GM23338 (cell line): ENCODE results near the gene CXCL12. TPM values are rescaled to one million over a fixed set of nuclear protein-coding genes. Genes with fewer than 3 reads are reported as not detected.

Source experiments
- ATAC-seq: fragments of 200-7000 bp; cut with Tn5 transposase; 3 replicates; pipeline ENCODE4 v1.9.1; 2020
- DNase-seq: peaks from one replicate; pipeline ENCODE4 v3.0.0-alpha.2; 2015; ENCODE audit warnings: low spot score
- H2AFZ ChIP-seq: fragments of 200-600 bp; sonication (generic); 2 replicates; pipeline ENCODE4 v1.8.0; 2016; ENCODE audit warnings: antibody characterized with exemption, mild to moderate bottlenecking, moderate library complexity
- H3F3A ChIP-seq: fragments of 200-600 bp; sonication (generic); replicated peaks from 2 replicates; pipeline ENCODE4 v1.8.0; 2017; ENCODE audit warnings: antibody characterized with exemption, mixed run types, low read depth
- H3K27ac ChIP-seq: fragments of 200-600 bp; sonication (generic); 2 replicates; pipeline ENCODE4 v1.6.1; 2016; ENCODE audit warnings: low read depth
- H3K27me3 ChIP-seq: fragments of 200-600 bp; sonication (generic); 2 replicates; pipeline ENCODE4 v1.8.0; 2016; ENCODE audit warnings: mild to moderate bottlenecking, mixed run types, moderate library complexity; ENCODE audit not compliant: insufficient read depth
- H3K36me3 ChIP-seq: fragments of 200-600 bp; sonication (generic); 2 replicates; pipeline ENCODE4 v1.8.0; 2016; ENCODE audit warnings: mild to moderate bottlenecking; ENCODE audit not compliant: insufficient read depth
- H3K4me1 ChIP-seq: fragments of 200-600 bp; sonication (generic); 2 replicates; pipeline ENCODE4 v1.8.0; 2016; ENCODE audit warnings: mild to moderate bottlenecking, moderate library complexity; ENCODE audit not compliant: insufficient read depth
- H3K4me2 ChIP-seq: fragments of 200-600 bp; sonication (generic); 2 replicates; pipeline ENCODE4 v1.7.1; 2017; ENCODE audit warnings: mixed run types
- H3K4me3 ChIP-seq: fragments of 200-600 bp; sonication (generic); 2 replicates; pipeline ENCODE4 v1.6.1; 2016; ENCODE audit warnings: mixed run types
- H3K79me2 ChIP-seq: fragments of 200-600 bp; sonication (generic); replicated peaks from 2 replicates; pipeline ENCODE4 v1.8.0; 2017; ENCODE audit warnings: mild to moderate bottlenecking; ENCODE audit not compliant: insufficient read depth
- H3K9me2 ChIP-seq: fragments of 200-600 bp; sonication (generic); 2 replicates; pipeline ENCODE4 v1.8.0; 2017; ENCODE audit not compliant: insufficient read depth
- H4K20me1 ChIP-seq: fragments of 200-600 bp; sonication (generic); replicated peaks from 2 replicates; pipeline ENCODE4 v1.8.0; 2017; ENCODE audit warnings: mild to moderate bottlenecking; ENCODE audit not compliant: insufficient read depth
- H3K27ac Mint-ChIP-seq: 2 replicates; pipeline ENCODE4 v1.8.0; 2020; ENCODE audit warnings: inconsistent platforms, mild to moderate bottlenecking, moderate library complexity, mixed read lengths
- H3K27me3 Mint-ChIP-seq: 3 replicates; pipeline ENCODE4 v1.8.0; 2022; ENCODE audit warnings: low read depth, mild to moderate bottlenecking, moderate library complexity, mixed read lengths, inconsistent platforms; ENCODE audit not compliant: insufficient read depth, poor library complexity
- H3K36me3 Mint-ChIP-seq: 3 replicates; pipeline ENCODE4 v1.8.0; 2021; ENCODE audit warnings: low read depth, mild to moderate bottlenecking, inconsistent platforms, moderate library complexity, mixed read lengths
- H3K4me1 Mint-ChIP-seq: 3 replicates; pipeline ENCODE4 v1.8.0; 2020; ENCODE audit warnings: mild to moderate bottlenecking, inconsistent platforms, mixed read lengths
- H3K4me3 Mint-ChIP-seq: 3 replicates; pipeline ENCODE4 v1.8.0; 2021; ENCODE audit warnings: moderate library complexity, mild to moderate bottlenecking, inconsistent platforms, mixed read lengths
- H3K9me3 Mint-ChIP-seq: 3 replicates; pipeline ENCODE4 v1.8.0; 2020; ENCODE audit warnings: moderate library complexity, mild to moderate bottlenecking, inconsistent platforms, mixed read lengths
- CREB1 ChIP-seq: fragments of 250-450 bp; sonication (Bioruptor Pico); IDR thresholded peaks from 2 replicates; pipeline ENCODE4 v1.5.0; 2020; ENCODE audit warnings: low read depth, mild to moderate bottlenecking, moderate library complexity
- EZH2 ChIP-seq: fragments of 200-600 bp; sonication (generic); IDR thresholded peaks from one replicate; pipeline ENCODE4 v1.8.0; 2017; ENCODE audit warnings: antibody characterized with exemption, mild to moderate bottlenecking, low read depth; ENCODE audit not compliant: unreplicated experiment
- EZH2phosphoT487 ChIP-seq: fragments of 200-600 bp; sonication (generic); IDR thresholded peaks from one replicate; pipeline ENCODE4 v1.8.1; 2018; ENCODE audit warnings: antibody characterized with exemption; ENCODE audit not compliant: unreplicated experiment
- JUNB ChIP-seq: IDR thresholded peaks from one replicate; pipeline ENCODE4 v1.6.1; 2016; ENCODE audit warnings: antibody characterized with exemption; ENCODE audit not compliant: unreplicated experiment
- POLR2AphosphoS5 ChIP-seq: IDR thresholded peaks from 2 replicates; pipeline ENCODE4 v1.6.1; 2016; ENCODE audit warnings: antibody characterized with exemption, low read depth
- ZNF331 ChIP-seq: fragments of 250-450 bp; sonication (Bioruptor Pico); IDR thresholded peaks from 2 replicates; pipeline ENCODE4 v1.5.0; 2020; ENCODE audit warnings: low read depth, mild to moderate bottlenecking, moderate library complexity
- polyA plus RNA-seq: library from polyadenylated mRNA; unstranded; fragments of >200 nt; fragmentation: Nextera tagmentation; extraction: Ambion mirVana; gene quantifications from 2 replicates; pipeline ENCODE4 v1.2.1, GENCODE V29; 2016
- total RNA-seq: library from RNA; depleted of rRNA; stranded (reverse); fragments of >200 nt; shearing (Covaris generic); gene quantifications from 2 replicates; pipeline ENCODE4 v1.2.3, GENCODE V29; 2014
- TF ChIP-seq, protein P1 (sequence below), 2 experiments: fragments of 200-600 bp in 1 of 2; sonication (generic) in 1 of 2; conservative IDR thresholded peaks; 2 replicates each; pipeline versions ENCODE4 v1.5.1 to v1.6.1; 2016 to 2017; ENCODE audit warnings: antibody characterized with exemption in 2 of 2, low read depth in 2 of 2, mild to moderate bottlenecking in 2 of 2, moderate library complexity in 1 of 2
- TF ChIP-seq, protein P2 (sequence below): IDR thresholded peaks from 2 replicates; pipeline ENCODE4 v1.6.1; 2016; ENCODE audit warnings: antibody characterized with exemption
- TF ChIP-seq, protein P3 (sequence below): fragments of 250-450 bp; sonication (Bioruptor Pico); IDR thresholded peaks from 2 replicates; pipeline ENCODE4 v1.5.0; 2020; ENCODE audit warnings: mild to moderate bottlenecking, moderate library complexity

CXCL12 gene
- total and polyA plus RNA-seq, 2 experiments from 2014 or later: 53.8 to 58.5 TPM

DNA sequence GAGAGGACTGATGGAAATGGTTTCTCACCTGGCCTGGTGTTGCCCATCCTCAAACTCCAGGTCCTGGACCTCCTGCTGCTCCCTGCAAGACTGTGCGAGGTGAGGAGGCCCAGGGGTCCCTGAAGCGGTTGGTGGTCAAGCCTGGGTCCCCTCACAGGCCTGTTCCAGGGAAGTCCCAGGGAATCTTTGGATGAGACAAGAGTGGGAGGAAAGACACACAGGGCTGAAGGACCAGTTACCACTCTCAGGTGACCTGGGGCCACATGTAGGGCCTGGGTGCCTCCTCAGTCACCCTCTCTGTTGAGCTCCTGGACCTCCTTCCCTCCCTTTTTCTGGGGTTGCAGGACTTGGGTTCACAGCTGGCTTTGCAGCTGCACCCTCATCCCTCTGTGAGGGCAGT, 42.6 kb upstream of the CXCL12 start:
- ATAC-seq: no peak
- Histone ChIP-seq H4K20me1 (no peaks in the 10 kb centered on the region), H3K79me2 (no peaks in the 10 kb centered on the region), H3K4me3 (no peak overlapping the region), H3F3A (no peaks in the 10 kb centered on the region), H3K9me2 (no peaks in the 10 kb centered on the region; the same call in 1 of the 2 replicates), H3K36me3 (no peaks in the 10 kb centered on the region), H3K27ac (no peak overlapping the region), H3K4me1 (no peaks in the 10 kb centered on the region), H3K4me2 (no peak overlapping the region), H2AFZ (no peak overlapping the region), H3K27me3 (no peaks in the 10 kb centered on the region)
- Mint-ChIP-seq H3K27me3 (peaks cover under 1% of the 10 kb centered on the region), H3K9me3 (peaks cover 31% of the 10 kb centered on the region), H3K4me1 (no peaks in the 10 kb centered on the region), H3K36me3 (peaks cover 8% of the 10 kb centered on the region), H3K4me3 (no peak overlapping the region), H3K27ac (no peak overlapping the region)
- TF ChIP-seq, protein P1, sequence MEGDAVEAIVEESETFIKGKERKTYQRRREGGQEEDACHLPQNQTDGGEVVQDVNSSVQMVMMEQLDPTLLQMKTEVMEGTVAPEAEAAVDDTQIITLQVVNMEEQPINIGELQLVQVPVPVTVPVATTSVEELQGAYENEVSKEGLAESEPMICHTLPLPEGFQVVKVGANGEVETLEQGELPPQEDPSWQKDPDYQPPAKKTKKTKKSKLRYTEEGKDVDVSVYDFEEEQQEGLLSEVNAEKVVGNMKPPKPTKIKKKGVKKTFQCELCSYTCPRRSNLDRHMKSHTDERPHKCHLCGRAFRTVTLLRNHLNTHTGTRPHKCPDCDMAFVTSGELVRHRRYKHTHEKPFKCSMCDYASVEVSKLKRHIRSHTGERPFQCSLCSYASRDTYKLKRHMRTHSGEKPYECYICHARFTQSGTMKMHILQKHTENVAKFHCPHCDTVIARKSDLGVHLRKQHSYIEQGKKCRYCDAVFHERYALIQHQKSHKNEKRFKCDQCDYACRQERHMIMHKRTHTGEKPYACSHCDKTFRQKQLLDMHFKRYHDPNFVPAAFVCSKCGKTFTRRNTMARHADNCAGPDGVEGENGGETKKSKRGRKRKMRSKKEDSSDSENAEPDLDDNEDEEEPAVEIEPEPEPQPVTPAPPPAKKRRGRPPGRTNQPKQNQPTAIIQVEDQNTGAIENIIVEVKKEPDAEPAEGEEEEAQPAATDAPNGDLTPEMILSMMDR (conservative IDR thresholded peaks at IDR 0.05; ENCODE audit: low read depth in 2 of 2): no peak
- TF ChIP-seq EZH2: no peak
- TF ChIP-seq EZH2phosphoT487: no peak
- TF ChIP-seq, protein P2, sequence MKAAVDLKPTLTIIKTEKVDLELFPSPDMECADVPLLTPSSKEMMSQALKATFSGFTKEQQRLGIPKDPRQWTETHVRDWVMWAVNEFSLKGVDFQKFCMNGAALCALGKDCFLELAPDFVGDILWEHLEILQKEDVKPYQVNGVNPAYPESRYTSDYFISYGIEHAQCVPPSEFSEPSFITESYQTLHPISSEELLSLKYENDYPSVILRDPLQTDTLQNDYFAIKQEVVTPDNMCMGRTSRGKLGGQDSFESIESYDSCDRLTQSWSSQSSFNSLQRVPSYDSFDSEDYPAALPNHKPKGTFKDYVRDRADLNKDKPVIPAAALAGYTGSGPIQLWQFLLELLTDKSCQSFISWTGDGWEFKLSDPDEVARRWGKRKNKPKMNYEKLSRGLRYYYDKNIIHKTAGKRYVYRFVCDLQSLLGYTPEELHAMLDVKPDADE: no peak
- TF ChIP-seq JUNB: no peak
- no peak for TF ChIP-seq POLR2AphosphoS5
- no peak for DNase-seq

DNA sequence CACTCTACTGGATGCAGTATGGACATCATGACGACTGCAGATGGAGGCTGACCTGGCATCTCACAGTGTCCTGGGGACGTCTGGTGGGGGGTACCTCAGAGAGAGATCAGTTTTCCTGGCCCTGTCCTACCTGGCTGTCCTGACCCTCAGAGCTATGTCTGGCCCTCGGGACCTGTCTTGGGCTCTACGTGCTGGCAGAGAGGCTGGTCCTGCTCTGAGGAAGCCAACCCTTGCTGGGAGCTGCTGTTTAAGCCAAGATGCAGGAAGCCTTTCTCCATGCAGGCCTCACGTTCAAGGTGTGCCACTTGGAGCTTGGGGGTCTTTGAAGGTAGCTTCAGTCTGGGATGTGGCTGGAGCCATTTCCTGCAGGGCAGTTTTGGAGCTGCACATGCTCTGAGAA, 42.1 kb upstream of the CXCL12 start:
- Mint-ChIP-seq H3K27ac (no peak overlapping the region), H3K4me3 (no peak overlapping the region), H3K36me3 (peaks cover 8% of the 10 kb centered on the region), H3K27me3 (no peaks in the 10 kb centered on the region), H3K9me3 (peaks cover 28% of the 10 kb centered on the region), H3K4me1 (no peaks in the 10 kb centered on the region)
- no peaks in the 10 kb centered on the region for H3K4me1 ChIP-seq
- no peak overlapping the region for H3K27ac ChIP-seq
- ATAC-seq (no peak), DNase-seq (no peak)
- no peaks in the 10 kb centered on the region for H3K27me3 ChIP-seq
- H3K4me3 ChIP-seq: no peak overlapping the region
- H2AFZ ChIP-seq: no peak overlapping the region
- no peaks in the 10 kb centered on the region for H4K20me1 ChIP-seq
- H3K79me2 ChIP-seq: no peaks in the 10 kb centered on the region
- no peaks in the 10 kb centered on the region for H3F3A ChIP-seq
- H3K9me2 ChIP-seq: no peaks in the 10 kb centered on the region; the same call in 1 of the 2 replicates
- no peaks in the 10 kb centered on the region for H3K36me3 ChIP-seq
- no peak overlapping the region for H3K4me2 ChIP-seq
- TF ChIP-seq EZH2phosphoT487: no peak
- TF ChIP-seq EZH2: no peak
- TF ChIP-seq, protein P1 (conservative IDR thresholded peaks at IDR 0.05; ENCODE audit: low read depth in 2 of 2): no peak
- TF ChIP-seq CREB1: no peak
- TF ChIP-seq ZNF331 (CRISPR knock-in tag): no peak
- TF ChIP-seq, protein P3, sequence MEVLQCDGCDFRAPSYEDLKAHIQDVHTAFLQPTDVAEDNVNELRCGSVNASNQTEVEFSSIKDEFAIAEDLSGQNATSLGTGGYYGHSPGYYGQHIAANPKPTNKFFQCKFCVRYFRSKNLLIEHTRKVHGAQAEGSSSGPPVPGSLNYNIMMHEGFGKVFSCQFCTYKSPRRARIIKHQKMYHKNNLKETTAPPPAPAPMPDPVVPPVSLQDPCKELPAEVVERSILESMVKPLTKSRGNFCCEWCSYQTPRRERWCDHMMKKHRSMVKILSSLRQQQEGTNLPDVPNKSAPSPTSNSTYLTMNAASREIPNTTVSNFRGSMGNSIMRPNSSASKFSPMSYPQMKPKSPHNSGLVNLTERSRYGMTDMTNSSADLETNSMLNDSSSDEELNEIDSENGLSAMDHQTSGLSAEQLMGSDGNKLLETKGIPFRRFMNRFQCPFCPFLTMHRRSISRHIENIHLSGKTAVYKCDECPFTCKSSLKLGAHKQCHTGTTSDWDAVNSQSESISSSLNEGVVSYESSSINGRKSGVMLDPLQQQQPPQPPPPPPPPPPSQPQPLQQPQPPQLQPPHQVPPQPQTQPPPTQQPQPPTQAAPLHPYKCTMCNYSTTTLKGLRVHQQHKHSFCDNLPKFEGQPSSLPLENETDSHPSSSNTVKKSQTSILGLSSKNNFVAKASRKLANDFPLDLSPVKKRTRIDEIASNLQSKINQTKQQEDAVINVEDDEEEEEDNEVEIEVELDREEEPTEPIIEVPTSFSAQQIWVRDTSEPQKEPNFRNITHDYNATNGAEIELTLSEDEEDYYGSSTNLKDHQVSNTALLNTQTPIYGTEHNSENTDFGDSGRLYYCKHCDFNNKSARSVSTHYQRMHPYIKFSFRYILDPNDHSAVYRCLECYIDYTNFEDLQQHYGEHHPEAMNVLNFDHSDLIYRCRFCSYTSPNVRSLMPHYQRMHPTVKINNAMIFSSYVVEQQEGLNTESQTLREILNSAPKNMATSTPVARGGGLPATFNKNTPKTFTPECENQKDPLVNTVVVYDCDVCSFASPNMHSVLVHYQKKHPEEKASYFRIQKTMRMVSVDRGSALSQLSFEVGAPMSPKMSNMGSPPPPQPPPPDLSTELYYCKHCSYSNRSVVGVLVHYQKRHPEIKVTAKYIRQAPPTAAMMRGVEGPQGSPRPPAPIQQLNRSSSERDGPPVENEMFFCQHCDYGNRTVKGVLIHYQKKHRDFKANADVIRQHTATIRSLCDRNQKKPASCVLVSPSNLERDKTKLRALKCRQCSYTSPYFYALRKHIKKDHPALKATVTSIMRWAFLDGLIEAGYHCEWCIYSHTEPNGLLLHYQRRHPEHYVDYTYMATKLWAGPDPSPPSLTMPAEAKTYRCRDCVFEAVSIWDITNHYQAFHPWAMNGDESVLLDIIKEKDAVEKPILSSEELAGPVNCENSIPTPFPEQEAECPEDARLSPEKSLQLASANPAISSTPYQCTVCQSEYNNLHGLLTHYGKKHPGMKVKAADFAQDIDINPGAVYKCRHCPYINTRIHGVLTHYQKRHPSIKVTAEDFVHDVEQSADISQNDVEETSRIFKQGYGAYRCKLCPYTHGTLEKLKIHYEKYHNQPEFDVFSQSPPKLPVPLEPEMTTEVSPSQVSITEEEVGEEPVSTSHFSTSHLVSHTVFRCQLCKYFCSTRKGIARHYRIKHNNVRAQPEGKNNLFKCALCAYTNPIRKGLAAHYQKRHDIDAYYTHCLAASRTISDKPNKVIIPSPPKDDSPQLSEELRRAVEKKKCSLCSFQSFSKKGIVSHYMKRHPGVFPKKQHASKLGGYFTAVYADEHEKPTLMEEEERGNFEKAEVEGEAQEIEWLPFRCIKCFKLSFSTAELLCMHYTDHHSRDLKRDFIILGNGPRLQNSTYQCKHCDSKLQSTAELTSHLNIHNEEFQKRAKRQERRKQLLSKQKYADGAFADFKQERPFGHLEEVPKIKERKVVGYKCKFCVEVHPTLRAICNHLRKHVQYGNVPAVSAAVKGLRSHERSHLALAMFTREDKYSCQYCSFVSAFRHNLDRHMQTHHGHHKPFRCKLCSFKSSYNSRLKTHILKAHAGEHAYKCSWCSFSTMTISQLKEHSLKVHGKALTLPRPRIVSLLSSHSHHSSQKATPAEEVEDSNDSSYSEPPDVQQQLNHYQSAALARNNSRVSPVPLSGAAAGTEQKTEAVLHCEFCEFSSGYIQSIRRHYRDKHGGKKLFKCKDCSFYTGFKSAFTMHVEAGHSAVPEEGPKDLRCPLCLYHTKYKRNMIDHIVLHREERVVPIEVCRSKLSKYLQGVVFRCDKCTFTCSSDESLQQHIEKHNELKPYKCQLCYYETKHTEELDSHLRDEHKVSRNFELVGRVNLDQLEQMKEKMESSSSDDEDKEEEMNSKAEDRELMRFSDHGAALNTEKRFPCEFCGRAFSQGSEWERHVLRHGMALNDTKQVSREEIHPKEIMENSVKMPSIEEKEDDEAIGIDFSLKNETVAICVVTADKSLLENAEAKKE (CRISPR knock-in tag): no peak
